Urinary bladder (tissue), 4 donors: ENCODE results near the gene CLRN3. TPM values are rescaled to one million over a fixed set of nuclear protein-coding genes. Genes with fewer than 3 reads are reported as not detected.

Experiments used
- DNase-seq: peaks from one replicate; pipeline ENCODE4 v3.0.0-alpha.2; 2015; ENCODE audit errors: extremely low spot score
- H3K27ac ChIP-seq: one replicate; pipeline ENCODE4 v1.5.1; 2013; ENCODE audit warnings: low read depth, mild to moderate bottlenecking, moderate library complexity
- H3K36me3 ChIP-seq: one replicate; pipeline ENCODE4 v1.6.1; 2013; ENCODE audit warnings: mild to moderate bottlenecking, moderate library complexity; ENCODE audit not compliant: insufficient read depth
- H3K4me1 ChIP-seq: one replicate; pipeline ENCODE4 v1.6.1; 2013; ENCODE audit warnings: mild to moderate bottlenecking, moderate library complexity; ENCODE audit not compliant: insufficient read depth
- H3K4me3 ChIP-seq: one replicate; pipeline ENCODE4 v1.5.1; 2013; ENCODE audit warnings: low read depth, low read length
- WGBS: extraction: QIAGEN DNeasy Blood & Tissue Kit; methylation state at CpG from one replicate; pipeline ENCODE4 v1.1.7; 2013; 5-methylcytosine and 5-hydroxymethylcytosine counted together
- polyA plus RNA-seq: library from polyadenylated mRNA; stranded (reverse); fragments of 200-250 nt; gene quantifications from one replicate; pipeline ENCODE4 v1.2.3, GENCODE V29; 2013
- total RNA-seq: library from RNA; depleted of rRNA; stranded (reverse); fragments of >200 nt; gene quantifications from one replicate; pipeline ENCODE4 v1.2.3, GENCODE V29; 2014
- donor health status: healthy with polysubstance abuse.
- donor health status: healthy.

CLRN3 gene
- total and polyA plus RNA-seq, 2 donors = 0.42 TPM; not detected in 1

GRCh38 chr10:127849921-127850320 lies 42.8 kb downstream of the CLRN3 start:
- no peaks in the 10 kb centered on the region for H3K4me1 ChIP-seq
- no peaks in the 10 kb centered on the region for H3K36me3 ChIP-seq
- no peak for DNase-seq
- WGBS = 34% methylated on average over 8 of the region's 8 CpGs
- H3K4me3 ChIP-seq = no peak overlapping the region
- no peak overlapping the region for H3K27ac ChIP-seq

- H3K4me3 ChIP-seq = no peak overlapping the region
- H3K27ac ChIP-seq = no peak overlapping the region
- H3K36me3 ChIP-seq = no peaks in the 10 kb centered on the region
- DNase-seq = no peak
- no peaks in the 10 kb centered on the region for H3K4me1 ChIP-seq
- 94% methylated on average over 8 of the region's 8 CpGs for WGBS
Observed at GRCh38 chr10:127849224-127849623, 43.5 kb downstream of the CLRN3 start.

DNA sequence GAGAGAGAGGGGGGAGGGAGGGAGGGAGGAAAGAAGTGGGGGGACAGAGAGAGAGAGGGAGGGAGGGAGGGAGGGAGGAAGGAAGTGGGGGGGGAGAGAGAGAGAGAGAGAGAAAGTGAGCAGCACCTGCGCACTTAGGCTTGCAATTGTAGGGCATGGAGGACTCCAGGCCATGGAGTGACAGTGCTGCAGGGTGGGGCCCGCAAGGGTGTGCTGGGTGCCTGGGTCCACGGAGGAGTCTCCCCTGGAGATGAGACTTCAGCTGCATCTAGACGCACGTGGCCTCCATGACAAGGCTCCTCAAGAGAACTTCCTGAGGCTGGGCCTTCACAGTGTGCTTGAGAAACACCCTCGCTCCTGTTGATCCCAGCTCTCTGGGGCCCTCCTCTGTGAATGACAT lies 44.5 kb downstream of the CLRN3 start:
- Histone ChIP-seq H3K36me3 (no peaks in the 10 kb centered on the region), H3K4me1 (no peaks in the 10 kb centered on the region)
- no peak for DNase-seq

DNA sequence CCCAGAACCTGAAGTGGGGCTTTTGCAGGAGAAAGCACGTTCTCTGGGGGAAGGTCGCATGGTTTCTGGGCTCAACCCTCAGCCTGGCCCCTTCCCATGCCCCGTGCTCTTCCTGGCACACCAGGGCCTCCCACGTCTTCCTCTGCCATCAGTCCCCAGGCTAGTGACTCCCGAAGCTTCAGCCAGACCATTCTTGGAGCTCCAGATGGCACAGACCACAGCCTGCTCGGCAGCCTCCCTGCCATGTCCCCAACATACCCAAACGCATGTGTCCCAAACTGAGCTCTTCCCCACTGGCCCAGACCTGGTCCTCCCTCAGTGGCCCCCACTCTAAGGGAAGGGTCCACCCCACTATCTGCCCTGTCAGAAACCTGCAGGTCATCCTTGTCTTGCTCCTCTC lies 47.0 kb downstream of the CLRN3 start:
- Histone ChIP-seq H3K27ac (no peak overlapping the region), H3K4me3 (no peak overlapping the region), H3K4me1 (no peaks in the 10 kb centered on the region), H3K36me3 (no peaks in the 10 kb centered on the region)
- DNase-seq = no peak
- WGBS = 66% methylated on average over 7 of the region's 7 CpGs

More for the DNA sequence above, 44.5 kb downstream of the CLRN3 start:
- WGBS = 84% methylated on average over 6 of the region's 6 CpGs
- no peak overlapping the region for H3K4me3 ChIP-seq
- H3K27ac ChIP-seq = no peak overlapping the region

GRCh38 chr10:127840884-127841283 lies 51.9 kb downstream of the CLRN3 start:
- DNase-seq = no peak
- no peak overlapping the region for H3K4me3 ChIP-seq
- H3K4me1 ChIP-seq = no peaks in the 10 kb centered on the region
- no peak overlapping the region for H3K27ac ChIP-seq
- H3K36me3 ChIP-seq = no peaks in the 10 kb centered on the region
- WGBS = 84% methylated on average over 13 of the region's 13 CpGs

GRCh38 chr10:127836966-127837365 lies 55.8 kb downstream of the CLRN3 start:
- H3K4me3 ChIP-seq = no peak overlapping the region
- no peak overlapping the region for H3K27ac ChIP-seq
- DNase-seq = no peak
- no peaks in the 10 kb centered on the region for H3K4me1 ChIP-seq
- no peaks in the 10 kb centered on the region for H3K36me3 ChIP-seq
- 41% methylated on average over 6 of the region's 6 CpGs for WGBS

GRCh38 chr10:127836176-127836575 lies 56.6 kb downstream of the CLRN3 start:
- DNase-seq = no peak
- no peak overlapping the region for H3K4me3 ChIP-seq
- no peak overlapping the region for H3K27ac ChIP-seq
- 87% methylated on average over 4 of the region's 4 CpGs for WGBS
- H3K36me3 ChIP-seq = no peaks in the 10 kb centered on the region
- no peaks in the 10 kb centered on the region for H3K4me1 ChIP-seq

GRCh38 chr10:127834791-127835190 lies 58.0 kb downstream of the CLRN3 start:
- 68% methylated on average over 4 of the region's 4 CpGs for WGBS
- no peak for DNase-seq
- H3K4me1 ChIP-seq = no peaks in the 10 kb centered on the region
- H3K36me3 ChIP-seq = no peaks in the 10 kb centered on the region
- H3K4me3 ChIP-seq = no peak overlapping the region
- H3K27ac ChIP-seq = no peak overlapping the region

DNA sequence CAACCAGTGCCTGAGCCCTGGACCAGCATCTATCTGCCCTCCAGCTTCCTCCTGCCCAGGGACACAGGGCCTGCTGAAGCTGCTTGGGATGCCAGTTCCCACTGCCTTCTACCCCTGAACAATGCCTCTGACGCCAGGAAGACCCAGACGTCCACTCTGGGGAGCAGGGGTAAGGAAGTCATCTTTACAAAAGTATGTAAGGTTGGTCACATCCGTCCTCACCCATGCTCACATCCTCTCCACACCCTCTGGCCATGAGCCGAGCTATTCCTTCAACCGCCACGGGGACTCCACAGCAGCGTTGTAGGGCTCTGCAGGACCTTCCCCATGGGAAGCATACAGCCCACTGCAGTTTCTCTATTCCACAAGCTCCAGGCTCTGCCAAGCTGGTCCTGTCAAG lies 58.5 kb downstream of the CLRN3 start:
- Histone ChIP-seq H3K4me3 (no peak overlapping the region), H3K36me3 (no peaks in the 10 kb centered on the region), H3K4me1 (no peaks in the 10 kb centered on the region), H3K27ac (no peak overlapping the region)
- WGBS = 81% methylated on average over 7 of the region's 7 CpGs
- no peak for DNase-seq

GRCh38 chr10:127833804-127834203 lies 58.9 kb downstream of the CLRN3 start:
- WGBS = 82% methylated on average over 7 of the region's 7 CpGs
- Histone ChIP-seq H3K36me3 (no peaks in the 10 kb centered on the region), H3K27ac (no peak overlapping the region), H3K4me1 (no peaks in the 10 kb centered on the region), H3K4me3 (no peak overlapping the region)
- DNase-seq = no peak

GRCh38 chr10:127832501-127832900 lies 60.2 kb downstream of the CLRN3 start:
- 28% methylated on average over 4 of the region's 4 CpGs for whole genome bisulfite sequencing
- no peak for DNase-seq
- H3K36me3 ChIP-seq = no peaks in the 10 kb centered on the region
- H3K27ac ChIP-seq = no peak overlapping the region
- H3K4me3 ChIP-seq = no peak overlapping the region
- no peaks in the 10 kb centered on the region for H3K4me1 ChIP-seq

GRCh38 chr10:127830414-127830813 lies 62.3 kb downstream of the CLRN3 start:
- DNase-seq = no peak
- Histone ChIP-seq H3K36me3 (no peaks in the 10 kb centered on the region), H3K4me1 (no peaks in the 10 kb centered on the region), H3K27ac (no peak overlapping the region), H3K4me3 (no peak overlapping the region)
- WGBS = 86% methylated on average over 4 of the region's 4 CpGs

Other genes starting within 250 kb of the CLRN3 start
- not detected for gene FOXI2, start 155.8 kb downstream of the CLRN3 start, total RNA-seq
- 0.58 TPM for gene FOXI2, start 155.8 kb downstream of the CLRN3 start, polyA plus RNA-seq
- gene PTPRE, start 14.2 kb upstream of the CLRN3 start, total RNA-seq = 15.9 TPM
- gene PTPRE, start 14.2 kb upstream of the CLRN3 start, polyA plus RNA-seq = 5.7 TPM
- gene MKI67, start 233.5 kb upstream of the CLRN3 start, total RNA-seq = 17.8 TPM
- gene MKI67, start 233.5 kb upstream of the CLRN3 start, polyA plus RNA-seq = 0.42 TPM